HepG2 (cell line): ENCODE measurements around the gene SAMD14. TPM values are rescaled to one million over a fixed set of nuclear protein-coding genes. Genes with fewer than 3 reads are reported as not detected.

Source experiments
- ATAC-seq: fragments of 200-7000 bp; cut with Tn5 transposase; 3 replicates; pipeline ENCODE4 v1.9.1; 2020; ENCODE audit warnings: mild to moderate bottlenecking, moderate library complexity
- BruUV-seq: library from RNA; stranded (reverse); fragments of 400-500 nt; replicated peaks from 2 replicates; lab custom pipeline; 2021; lab: Mats Ljungman, UMichigan
- CTCF ChIA-PET: fragments of 300-600 bp; formaldehyde crosslinking; extraction: SDS; loops from one replicate; lab custom pipeline; 2021; ENCODE audit warnings: low total read pairs, inconsistent platforms, low intra/inter-chr PET ratio; lab: Yijun Ruan, JAX
- POLR2A ChIA-PET: fragments of 350-600 bp; sonication (Branson Sonifier 250); formaldehyde crosslinking; loops from one replicate; lab custom pipeline; 2020; ENCODE audit warnings: antibody characterized with exemption, inconsistent platforms; lab: Yijun Ruan, JAX
- DNase-seq: peaks from one replicate; pipeline ENCODE4 v3.0.0-alpha.2; 2015; ENCODE audit warnings: low spot score
- FAIRE-seq: peaks from 3 replicates; lab custom pipeline; 2011; peaks lifted over from hg19 to GRCh38; lab: Jason Lieb, UNC
- H2AFZ ChIP-seq: one replicate; pipeline ENCODE4 v1.6.1; 2011; ENCODE audit warnings: low read length, inconsistent platforms
- H3K27ac ChIP-seq: fragments of 300-600 bp; 3 replicates; pipeline ENCODE4 v1.8.0; 2011; ENCODE audit warnings: mixed run types, mild to moderate bottlenecking, mixed read lengths, low read length, inconsistent platforms; ENCODE audit not compliant: insufficient read depth; ENCODE audit errors: extremely low read length
- H3K27me3 ChIP-seq, 2 experiments: fragments of 200-600 bp in 1 of 2; 2 replicates in 1 of 2; 3 replicates in 1 of 2; pipeline versions ENCODE4 v1.6.0 to v1.8.0; 2011; ENCODE audit warnings: low read length in 2 of 2, mild to moderate bottlenecking in 2 of 2, moderate library complexity in 2 of 2, inconsistent platforms in 1 of 2; ENCODE audit not compliant: insufficient read depth in 2 of 2, control insufficient read depth in 1 of 2
- H3K36me3 ChIP-seq, 2 experiments: fragments of 200-600 bp in 1 of 2; replicated peaks in 1 of 2; 2 replicates in 1 of 2; 3 replicates in 1 of 2; pipeline versions ENCODE4 v1.5.1 to v1.8.0; 2011; ENCODE audit warnings: low read length in 2 of 2, inconsistent platforms in 1 of 2; ENCODE audit not compliant: insufficient read depth in 2 of 2, control insufficient read depth in 1 of 2
- H3K4me1 ChIP-seq: 2 replicates; pipeline ENCODE4 v1.5.1; 2012; ENCODE audit warnings: low read length, inconsistent platforms; ENCODE audit not compliant: insufficient read depth
- H3K4me2 ChIP-seq: 2 replicates; pipeline ENCODE4 v1.6.0; 2011; ENCODE audit warnings: low read depth, low read length, inconsistent platforms
- H3K4me3 ChIP-seq, 3 experiments: fragments of 200-600 bp in 1 of 3; sonication (generic), shearing (Covaris generic) in 1 of 3; replicated peaks in 1 of 3; 2 replicates each; pipeline ENCODE4 v1.5.1; 2011 to 2016; ENCODE audit warnings: low read length in 3 of 3, inconsistent platforms in 2 of 3, low read depth in 2 of 3, mild to moderate bottlenecking in 2 of 3, control low read depth in 1 of 3, mixed read lengths in 1 of 3; ENCODE audit not compliant: insufficient read depth in 1 of 3
- H3K79me2 ChIP-seq: one replicate; pipeline ENCODE4 v1.6.1; 2011; ENCODE audit warnings: low read length, inconsistent platforms; ENCODE audit not compliant: insufficient read depth
- H3K9ac ChIP-seq: 2 replicates; pipeline ENCODE4 v1.6.0; 2011; ENCODE audit warnings: mild to moderate bottlenecking, low read depth, low read length, inconsistent platforms; ENCODE audit not compliant: insufficient read depth
- H3K9me3 ChIP-seq: 2 replicates; pipeline ENCODE4 v1.5.1; 2012; ENCODE audit warnings: mild to moderate bottlenecking, low read length
- H4K20me1 ChIP-seq: 2 replicates; pipeline ENCODE4 v1.6.0; 2011; ENCODE audit warnings: inconsistent platforms, mild to moderate bottlenecking, low read length, moderate library complexity; ENCODE audit not compliant: insufficient read depth
- ATF2 ChIP-seq: sonication (generic); formaldehyde crosslinking; IDR thresholded peaks from 2 replicates; pipeline ENCODE4 v1.4.0; 2020; ENCODE audit warnings: missing genetic modification reagents
- FOXA1 ChIP-seq, 2 experiments: fragments of 450-650 bp in 1 of 2; sonication (generic) in 1 of 2; formaldehyde crosslinking in 1 of 2; IDR thresholded peaks; 2 replicates each; pipeline versions ENCODE4 v1.4.0 to v1.6.1; 2016 to 2020; ENCODE audit warnings: missing genetic modification reagents in 1 of 2
- MED8 ChIP-seq: sonication (generic); formaldehyde crosslinking; IDR thresholded peaks from 2 replicates; pipeline ENCODE4 v1.8.1; 2023; ENCODE audit warnings: mild to moderate bottlenecking, missing genetic modification reagents; ENCODE audit not compliant: insufficient replicate concordance
- PBX2 ChIP-seq: IDR thresholded peaks from 2 replicates; pipeline ENCODE4 v1.6.1; 2016; ENCODE audit warnings: control low read depth
- PRDM4 ChIP-seq: sonication (generic); formaldehyde crosslinking; IDR thresholded peaks from 2 replicates; pipeline ENCODE4 v1.9.0; 2021; ENCODE audit warnings: missing genetic modification reagents, borderline replicate concordance
- SAP130 ChIP-seq: IDR thresholded peaks from 2 replicates; pipeline ENCODE4 v1.6.1; 2016; ENCODE audit warnings: low read depth
- SOX13 ChIP-seq, 3 experiments: fragments of 450-650 bp in 1 of 3; sonication (generic) in 1 of 3; formaldehyde crosslinking in 1 of 3; IDR thresholded peaks in 2 of 3; conservative IDR thresholded peaks in 1 of 3; 2 replicates each; pipeline versions ENCODE4 v1.5.0 to v1.6.1; 2016 to 2020; ENCODE audit warnings: antibody characterized with exemption in 1 of 3, mild to moderate bottlenecking in 1 of 3, missing compliant biosample characterization in 1 of 3, missing genetic modification reagents in 1 of 3, moderate library complexity in 1 of 3
- ZNF547 ChIP-seq: sonication (generic); formaldehyde crosslinking; IDR thresholded peaks from 2 replicates; pipeline ENCODE4 v1.5.1; 2020; ENCODE audit warnings: mild to moderate bottlenecking, missing genetic modification reagents
- ZNF558 ChIP-seq: sonication (generic); formaldehyde crosslinking; IDR thresholded peaks from 2 replicates; pipeline ENCODE4 v1.9.0; 2022; ENCODE audit warnings: mild to moderate bottlenecking, missing genetic modification reagents, borderline replicate concordance
- ZNF841 ChIP-seq: sonication (generic); formaldehyde crosslinking; IDR thresholded peaks from 2 replicates; pipeline ENCODE4 v1.8.1; 2023; ENCODE audit warnings: missing genetic modification reagents, borderline replicate concordance
- ZSCAN21 ChIP-seq: sonication (generic); formaldehyde crosslinking; IDR thresholded peaks from 2 replicates; pipeline ENCODE4 v1.8.0; 2022; ENCODE audit warnings: mild to moderate bottlenecking, missing genetic modification reagents, moderate library complexity, borderline replicate concordance
- WGBS: methylation state at CpG from one replicate; pipeline ENCODE4 v1.1.6; 2017; ENCODE audit warnings: low lambda C conversion rate; 5-methylcytosine and 5-hydroxymethylcytosine counted together
- in situ Hi-C: cut with HindIII; loops from 2 replicates; pipeline ENCODE4 v1.10.0; 2017; ENCODE audit warnings: low pct_unique_long_range_greater_than_20kb; ENCODE audit not compliant: extremely low pct_ligation_motif_present
- intact Hi-C: fragments of 100-400 bp; cut with micrococcal nuclease; formaldehyde crosslinking; loops from one replicate; pipeline ENCODE4 v1.10.0; 2022; ENCODE audit not compliant: unreplicated experiment
- polyA plus RNA-seq, 8 experiments: library from polyadenylated mRNA; depleted of rRNA in 3 of 8; stranded (reverse) in 7 of 8; unstranded in 1 of 8; fragments of >200 nt; fragmentation: Illumina TruSeq in 4 of 8; extraction: Trizol in 4 of 8; gene quantifications; 2 replicates each; pipeline versions ENCODE4 v1.2.1 to v1.2.3, GENCODE V29; 2011 to 2016; ENCODE audit warnings: low read depth in 4 of 8, missing spikeins in 1 of 8, mixed read lengths in 1 of 8; ENCODE audit not compliant: insufficient read depth in 1 of 8
- total RNA-seq, 5 experiments: library from RNA; depleted of rRNA; stranded (reverse); fragments of >200 nt; fragmentation: Illumina TruSeq; extraction: Trizol; gene quantifications; 2 replicates each; pipeline ENCODE4 v1.2.3, GENCODE V29; 2016; ENCODE audit warnings: low read depth in 1 of 5

SAMD14 gene
- total and polyA plus RNA-seq, 2 of the 13 experiments (the other 11 are each of a cell fraction or from before 2014, with no cell fraction given): 0.07 to 0.22 TPM

- intact Hi-C loops (no loop called here), in situ Hi-C loops (no loop called here)
- Histone ChIP-seq H3K27me3 (no peaks in the 10 kb centered on the region; a peak in 1 of 5 replicates), H4K20me1 (peaks cover 5% of the 10 kb centered on the region; the same call in 1 of the 2 replicates), H3K9me3 (no peaks in the 10 kb centered on the region), H3K36me3 (peaks cover 29 to 37% of the 10 kb centered on the region in 2 experiments; a peak in 4 of 5 replicates), H3K4me1 (peaks cover 46% of the 10 kb centered on the region), H3K79me2 (no peaks in the 10 kb centered on the region), H3K27ac (no peak overlapping the region), H3K9ac (no peak overlapping the region), H3K4me2 (no peak overlapping the region), H3K4me3 (no peak overlapping the region), H2AFZ (no peak overlapping the region)
- WGBS: 98% methylated on average over 15 of the region's 16 CpGs
- ChIA-PET POLR2A (no interaction called here), CTCF (no interaction called here)
- TF ChIP-seq PRDM4 (CRISPR knock-in tag) (no peak), ZSCAN21 (CRISPR knock-in tag) (no peak), SOX13 (IDR thresholded peaks at IDR 0.05) (no peak), SOX13 (CRISPR knock-in tag; conservative IDR thresholded peaks at IDR 0.05 in 1 of 2, IDR thresholded peaks at IDR 0.05 in 1 of 2) (no peak), ZNF558 (no peak), ZNF547 (no peak), FOXA1 (IDR thresholded peaks at IDR 0.05) (no peak), FOXA1 (CRISPR knock-in tag; IDR thresholded peaks at IDR 0.05) (no peak), MED8 (CRISPR knock-in tag) (no peak), ATF2 (CRISPR knock-in tag) (no peak), ZNF841 (no peak), SAP130 (CRISPR knock-in tag) (no peak), PBX2 (no peak)
- DNase-seq: no peak
- no peak for ATAC-seq
- no peak for FAIRE-seq
- no TSS peak for BruUV-seq
Measured at GRCh38 chr17:50135316-50136095, 5.5 kb upstream of the SAMD14 start.
